ENCODE measurements around the gene BANK1. TPM values are rescaled to one million over a fixed set of nuclear protein-coding genes. Genes with fewer than 3 reads are reported as not detected.

BANK1 gene
- total RNA-seq, 4 donors from 2014 or later: 3.2 to 7.7 (median 6.9) TPM

- no peak for ATAC-seq (ENCODE audit: low FRiP score)
- no peak for TF ChIP-seq CTCF (IDR thresholded peaks at IDR 0.05)
- no peak for DNase-seq (ENCODE audit: low spot score)
These were observed 169.9 kb downstream of the BANK1 start for GRCh38 chr4:101960431-101960830.

GRCh38 chr4:101961144-101961543 lies 170.6 kb downstream of the BANK1 start:
- DNase-seq (ENCODE audit: low spot score) (no peak), ATAC-seq (ENCODE audit: low FRiP score) (no peak)
- no peak for TF ChIP-seq CTCF (IDR thresholded peaks at IDR 0.05)

GRCh38 chr4:101967697-101968346 lies 177.3 kb downstream of the BANK1 start:
- DNase-seq (ENCODE audit: low spot score) (no peak), ATAC-seq (ENCODE audit: low FRiP score) (no peak)
- TF ChIP-seq CTCF (IDR thresholded peaks at IDR 0.05): no peak

GRCh38 chr4:101968364-101968763 lies 177.8 kb downstream of the BANK1 start:
- no peak for TF ChIP-seq CTCF (IDR thresholded peaks at IDR 0.05)
- DNase-seq (ENCODE audit: low spot score): no peak
- no peak for ATAC-seq (ENCODE audit: low FRiP score)

DNA sequence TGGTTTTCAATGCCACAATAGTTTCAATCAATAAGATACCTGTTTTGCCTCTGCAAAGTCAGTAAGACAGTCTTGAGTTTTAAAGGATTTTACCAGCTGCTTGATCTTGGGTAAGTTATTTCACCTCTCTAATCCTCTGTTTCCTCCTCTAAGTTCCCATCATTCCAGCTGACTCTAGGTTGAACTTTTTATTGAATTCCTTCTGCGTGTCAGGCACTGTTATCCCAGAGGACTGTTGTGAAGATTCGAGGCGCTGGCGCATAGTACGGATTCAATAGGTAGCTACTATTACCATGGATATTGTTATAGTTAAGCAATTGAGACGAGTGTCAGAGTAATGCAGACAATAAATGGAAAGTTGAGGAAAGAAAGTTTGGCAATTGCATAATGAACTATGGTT lies 179.4 kb downstream of the BANK1 start:
- DNase-seq (ENCODE audit: low spot score) (no peak), ATAC-seq (ENCODE audit: low FRiP score) (no peak)
- no peak for TF ChIP-seq CTCF (IDR thresholded peaks at IDR 0.05)

- DNase-seq (ENCODE audit: low spot score): no peak
- ATAC-seq (ENCODE audit: low FRiP score): no peak
- TF ChIP-seq CTCF (IDR thresholded peaks at IDR 0.05): no peak
These were observed 180.1 kb downstream of the BANK1 start for GRCh38 chr4:101970547-101971155.

DNA sequence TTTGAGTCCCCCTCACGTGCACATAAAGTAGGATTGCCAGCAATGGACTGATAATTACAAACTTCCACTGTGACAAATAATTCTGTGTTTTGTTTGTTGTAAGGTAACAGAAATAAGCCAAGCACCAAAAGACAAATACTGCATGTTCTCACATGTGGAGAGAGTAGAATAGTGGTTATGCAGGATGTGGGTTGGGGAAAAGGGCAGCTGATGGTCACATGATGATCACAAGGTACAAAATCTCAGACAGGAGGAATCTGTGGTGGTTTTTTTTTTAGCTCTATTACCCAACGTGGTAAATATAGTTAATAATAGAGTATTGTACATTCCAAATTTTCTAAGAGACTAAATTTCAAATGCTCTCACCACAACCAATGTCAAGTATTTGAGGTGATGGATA lies 182.3 kb downstream of the BANK1 start:
- no peak for TF ChIP-seq CTCF (IDR thresholded peaks at IDR 0.05)
- DNase-seq (ENCODE audit: low spot score) (no peak), ATAC-seq (ENCODE audit: low FRiP score) (no peak)

Measured in omental fat pad (tissue), 4 donors.